ENCODE measurements around the gene ARMC9. TPM values are rescaled to one million over a fixed set of nuclear protein-coding genes. Genes with fewer than 3 reads are reported as not detected.
"Not testable (repeated sequence)": the region's sequence is repeated elsewhere in the genome, so short reads cannot be mapped to it uniquely, and the experiment has no call there.

Gene ARMC9
- total RNA-seq, 1 experiment from 2014 or later: 14.9 TPM

- ChIA-PET CTCF (no interaction called here), POLR2A (ENCODE audit: low non-redundant PET) (no interaction called here)
- Histone ChIP-seq H3K27me3 (replicated peaks; ENCODE audit: insufficient read depth, low read depth, low read length, poor library complexity) (no peaks in the 10 kb centered on the region), H3K4me3 (ENCODE audit: low read depth, low read length, poor library complexity, severe bottlenecking) (no peak overlapping the region), H3K27ac (ENCODE audit: low read depth, low read length, poor library complexity, severe bottlenecking) (no peak overlapping the region), H3K9me3 (ENCODE audit: low read depth, low read length, poor library complexity, severe bottlenecking) (no peaks in the 10 kb centered on the region), H3K36me3 (ENCODE audit: insufficient read depth, low read length, poor library complexity, severe bottlenecking) (no peaks in the 10 kb centered on the region), H3K4me1 (ENCODE audit: insufficient read depth, low read length, poor library complexity, severe bottlenecking) (no peaks in the 10 kb centered on the region)
- no peak for DNase-seq (ENCODE audit: low spot score)
- BruUV-seq (replicated peaks): no TSS peak
- intact Hi-C loops (cut with micrococcal nuclease; ENCODE audit: unreplicated experiment): no loop called here
- TF ChIP-seq EZH2 (IDR thresholded peaks at IDR 0.05; ENCODE audit: borderline replicate concordance, low read depth, low read length, poor library complexity, severe bottlenecking) (no peak), CTCF (conservative IDR thresholded peaks at IDR 0.05; ENCODE audit: low read depth, low read length) (no peak)
These were observed 150.4 kb downstream of the ARMC9 start for GRCh38 chr2:231348704-231349373.

GRCh38 chr2:231349374-231349735 lies 150.9 kb downstream of the ARMC9 start:
- H3K4me1 ChIP-seq (ENCODE audit: insufficient read depth, low read length, poor library complexity, severe bottlenecking); CTCF ChIA-PET; H3K27me3 ChIP-seq (replicated peaks; ENCODE audit: insufficient read depth, low read depth, low read length, poor library complexity); DNase-seq (ENCODE audit: low spot score); H3K27ac ChIP-seq (ENCODE audit: low read depth, low read length, poor library complexity, severe bottlenecking); H3K36me3 ChIP-seq (ENCODE audit: insufficient read depth, low read length, poor library complexity, severe bottlenecking); H3K4me3 ChIP-seq (ENCODE audit: low read depth, low read length, poor library complexity, severe bottlenecking); intact Hi-C loops (cut with micrococcal nuclease; ENCODE audit: unreplicated experiment); BruUV-seq (replicated peaks); POLR2A ChIA-PET (ENCODE audit: low non-redundant PET); H3K9me3 ChIP-seq (ENCODE audit: low read depth, low read length, poor library complexity, severe bottlenecking): not testable (repeated sequence)

GRCh38 chr2:231351648-231352047 lies 153.2 kb downstream of the ARMC9 start:
- BruUV-seq (replicated peaks): no TSS peak
- Histone ChIP-seq H3K4me3 (ENCODE audit: low read depth, low read length, poor library complexity, severe bottlenecking) (no peak overlapping the region), H3K27me3 (replicated peaks; ENCODE audit: insufficient read depth, low read depth, low read length, poor library complexity) (no peaks in the 10 kb centered on the region), H3K27ac (ENCODE audit: low read depth, low read length, poor library complexity, severe bottlenecking) (no peak overlapping the region), H3K36me3 (ENCODE audit: insufficient read depth, low read length, poor library complexity, severe bottlenecking) (no peaks in the 10 kb centered on the region), H3K4me1 (ENCODE audit: insufficient read depth, low read length, poor library complexity, severe bottlenecking) (no peaks in the 10 kb centered on the region), H3K9me3 (ENCODE audit: low read depth, low read length, poor library complexity, severe bottlenecking) (no peaks in the 10 kb centered on the region)
- no peak for DNase-seq (ENCODE audit: low spot score)
- POLR2A ChIA-PET (ENCODE audit: low non-redundant PET): no interaction called here
- CTCF ChIA-PET: no interaction called here
- TF ChIP-seq CTCF (conservative IDR thresholded peaks at IDR 0.05; ENCODE audit: low read depth, low read length): no peak
- intact Hi-C loops (cut with micrococcal nuclease; ENCODE audit: unreplicated experiment): no loop called here

- TF ChIP-seq CTCF (conservative IDR thresholded peaks at IDR 0.05; ENCODE audit: low read depth, low read length) (no peak), EZH2 (IDR thresholded peaks at IDR 0.05; ENCODE audit: borderline replicate concordance, low read depth, low read length, poor library complexity, severe bottlenecking) (no peak)
- intact Hi-C loops (cut with micrococcal nuclease; ENCODE audit: unreplicated experiment): no loop called here
- CTCF ChIA-PET: interaction anchor here (0.7 kb wide), 1 partner anchor 318 kb away, joined by 5 read pairs; no protein-coding TSS in a partner anchor
- BruUV-seq (replicated peaks): no TSS peak
- POLR2A ChIA-PET (ENCODE audit: low non-redundant PET): no interaction called here
- H3K9me3 ChIP-seq (ENCODE audit: low read depth, low read length, poor library complexity, severe bottlenecking): no peaks in the 10 kb centered on the region
- H3K4me3 ChIP-seq (ENCODE audit: low read depth, low read length, poor library complexity, severe bottlenecking): no peak overlapping the region
- no peaks in the 10 kb centered on the region for H3K27me3 ChIP-seq (replicated peaks; ENCODE audit: insufficient read depth, low read depth, low read length, poor library complexity)
- no peak for DNase-seq (ENCODE audit: low spot score)
- H3K27ac ChIP-seq (ENCODE audit: low read depth, low read length, poor library complexity, severe bottlenecking): no peak overlapping the region
- no peaks in the 10 kb centered on the region for H3K36me3 ChIP-seq (ENCODE audit: insufficient read depth, low read length, poor library complexity, severe bottlenecking)
- no peaks in the 10 kb centered on the region for H3K4me1 ChIP-seq (ENCODE audit: insufficient read depth, low read length, poor library complexity, severe bottlenecking)
These were observed 155.0 kb downstream of the ARMC9 start for GRCh38 chr2:231353469-231353868.
